ENCODE data around the gene DIO3. TPM values are rescaled to one million over a fixed set of nuclear protein-coding genes. Genes with fewer than 3 reads are reported as not detected.

DIO3 gene
- total RNA-seq, 1 experiment from 2014 or later: not detected

DNA sequence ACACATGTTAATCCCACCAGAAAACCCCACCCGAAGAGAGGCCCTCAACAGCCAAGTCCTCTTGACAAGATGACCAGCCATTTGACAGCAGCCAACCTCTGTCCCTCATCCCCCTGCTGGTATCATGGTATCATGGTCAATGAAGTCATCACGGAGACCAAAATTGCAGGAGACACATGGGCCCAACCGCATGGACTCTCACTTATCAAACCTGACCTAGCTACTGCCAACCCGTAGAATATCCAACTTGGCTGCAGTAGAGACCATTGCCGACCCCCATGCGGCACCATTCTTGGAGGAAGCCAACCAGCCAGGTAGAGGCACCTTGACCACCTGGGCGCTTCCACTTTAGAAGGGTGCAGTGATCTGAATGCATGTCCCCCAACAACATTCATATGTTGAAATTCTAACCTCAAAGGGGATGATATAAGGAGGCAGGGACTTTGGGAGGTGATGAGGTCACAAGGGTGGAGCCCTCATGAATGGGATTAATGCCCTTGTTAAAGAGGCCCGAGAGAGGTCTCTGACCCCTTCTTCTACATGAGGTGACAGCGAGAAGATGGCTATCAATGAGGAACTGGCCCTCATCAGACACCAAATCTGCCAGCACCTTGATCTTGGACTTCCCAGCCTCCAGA lies 33.3 kb downstream of the DIO3 start:
- H2BK15ac ChIP-seq (ENCODE audit: low read depth, low read length): no peak overlapping the region
- no peaks in the 10 kb centered on the region for H3K4me1 ChIP-seq (ENCODE audit: insufficient read depth, low read length)
- H3K9ac ChIP-seq (ENCODE audit: extremely low read depth, insufficient read length, low read length): no peak overlapping the region
- H3K79me2 ChIP-seq (ENCODE audit: insufficient read depth, low read length): no peaks in the 10 kb centered on the region
- H3K79me1 ChIP-seq (ENCODE audit: insufficient read depth, low read depth, low read length, poor library complexity, severe bottlenecking): no peaks in the 10 kb centered on the region
- no peak overlapping the region for H2BK120ac ChIP-seq (ENCODE audit: low read depth, low read length, poor library complexity, severe bottlenecking)
- TF ChIP-seq, protein P1, sequence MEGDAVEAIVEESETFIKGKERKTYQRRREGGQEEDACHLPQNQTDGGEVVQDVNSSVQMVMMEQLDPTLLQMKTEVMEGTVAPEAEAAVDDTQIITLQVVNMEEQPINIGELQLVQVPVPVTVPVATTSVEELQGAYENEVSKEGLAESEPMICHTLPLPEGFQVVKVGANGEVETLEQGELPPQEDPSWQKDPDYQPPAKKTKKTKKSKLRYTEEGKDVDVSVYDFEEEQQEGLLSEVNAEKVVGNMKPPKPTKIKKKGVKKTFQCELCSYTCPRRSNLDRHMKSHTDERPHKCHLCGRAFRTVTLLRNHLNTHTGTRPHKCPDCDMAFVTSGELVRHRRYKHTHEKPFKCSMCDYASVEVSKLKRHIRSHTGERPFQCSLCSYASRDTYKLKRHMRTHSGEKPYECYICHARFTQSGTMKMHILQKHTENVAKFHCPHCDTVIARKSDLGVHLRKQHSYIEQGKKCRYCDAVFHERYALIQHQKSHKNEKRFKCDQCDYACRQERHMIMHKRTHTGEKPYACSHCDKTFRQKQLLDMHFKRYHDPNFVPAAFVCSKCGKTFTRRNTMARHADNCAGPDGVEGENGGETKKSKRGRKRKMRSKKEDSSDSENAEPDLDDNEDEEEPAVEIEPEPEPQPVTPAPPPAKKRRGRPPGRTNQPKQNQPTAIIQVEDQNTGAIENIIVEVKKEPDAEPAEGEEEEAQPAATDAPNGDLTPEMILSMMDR (conservative IDR thresholded peaks at IDR 0.05): no peak
- no peaks in the 10 kb centered on the region for H3K23me2 ChIP-seq (ENCODE audit: insufficient read length, low read depth, low read length, poor library complexity, severe bottlenecking)
- no peak overlapping the region for H3K4me2 ChIP-seq (ENCODE audit: insufficient read depth, insufficient read length, low read length)
- no peak overlapping the region; a peak in 1 of 7 replicates for H3K27ac Mint-ChIP-seq
- no peak overlapping the region for H4K91ac ChIP-seq (ENCODE audit: insufficient read length, low read depth, low read length)
- no peak overlapping the region for H2AK5ac ChIP-seq (ENCODE audit: insufficient read length, low read length)
- no peak overlapping the region for H4K5ac ChIP-seq (ENCODE audit: insufficient read length, low read depth, low read length)
- no peak overlapping the region for H3K14ac ChIP-seq (ENCODE audit: insufficient read depth, low read length)
- H3K23ac ChIP-seq (ENCODE audit: insufficient read length, low read depth, low read length): no peak overlapping the region
- H2AFZ ChIP-seq (ENCODE audit: low read length): no peak overlapping the region
- no peak overlapping the region for H3K27ac ChIP-seq (ENCODE audit: insufficient read length, low read depth, low read length)
- no peak overlapping the region for H3T11ph ChIP-seq (ENCODE audit: low read length)
- no peak overlapping the region for H2BK5ac ChIP-seq (ENCODE audit: insufficient read length, low read length)
- H4K20me1 ChIP-seq (ENCODE audit: control insufficient read depth, insufficient read depth, insufficient read length): no peaks in the 10 kb centered on the region
- H3K27me3 ChIP-seq (ENCODE audit: insufficient read depth, low read length): no peaks in the 10 kb centered on the region
- no peak overlapping the region for H3K56ac ChIP-seq (ENCODE audit: insufficient read length, low read depth, low read length)
- no peak overlapping the region for H2BK12ac ChIP-seq (ENCODE audit: insufficient read length, low read depth, low read length)
- no peak overlapping the region for H3K4me3 Mint-ChIP-seq
- peaks cover 26% of the 10 kb centered on the region for H3K27me3 Mint-ChIP-seq (ENCODE audit: low read depth)
- no peaks in the 10 kb centered on the region for H3K4me1 Mint-ChIP-seq
- H3K4ac ChIP-seq (ENCODE audit: low read depth, low read length): no peak overlapping the region
- no peak overlapping the region for H4K8ac ChIP-seq (replicated peaks; ENCODE audit: insufficient read length, low read depth, low read length)
- WGBS (ENCODE audit: extremely low coverage, insufficient read length, low lambda C conversion rate): no CpG with 5 or more reads among the region's 9 CpGs
- H3K36me3 Mint-ChIP-seq (ENCODE audit: insufficient read depth in 1 of 3, low read depth in 3 of 3): peaks cover 0 to 6% (median 4%) of the 10 kb centered on the region in 3 experiments; a peak in 5 of 7 replicates
- no peak for DNase-seq
- no peak overlapping the region for H2BK20ac ChIP-seq (ENCODE audit: low read depth, low read length, poor library complexity, severe bottlenecking)
- no peaks in the 10 kb centered on the region for H3K9me3 ChIP-seq (ENCODE audit: control insufficient read depth, low read depth, low read length)
- peaks cover 8 to 19% of the 10 kb centered on the region in 2 experiments for H3K9me3 Mint-ChIP-seq
- no peak overlapping the region for H3K18ac ChIP-seq (ENCODE audit: insufficient read length, low read depth, low read length)

All from H9 (cell line).